Endothelial cell of umbilical vein (primary cell): ENCODE results near the gene BACH2. TPM values are rescaled to one million over a fixed set of nuclear protein-coding genes. Genes with fewer than 3 reads are reported as not detected.

Experiments used
- BruUV-seq: library from RNA; stranded (reverse); fragments of 400-500 nt; replicated peaks from 2 replicates; lab custom pipeline; 2021; lab: Mats Ljungman, UMichigan
- CTCF ChIA-PET: fragments of 300-600, 350-600 bp; sonication (Branson Sonifier 250); formaldehyde crosslinking; loops from one replicate; lab custom pipeline; 2021; ENCODE audit warnings: antibody characterized with exemption, inconsistent platforms; lab: Charles Lee
- POLR2A ChIA-PET: fragments of 300-600, 350-600 bp; sonication (Branson Sonifier 250); formaldehyde crosslinking; loops from one replicate; lab custom pipeline; 2021; ENCODE audit warnings: antibody characterized with exemption, inconsistent platforms; lab: Charles Lee
- DNase-seq: peaks from one replicate; pipeline ENCODE4 v3.0.0-alpha.2; 2011; ENCODE audit warnings: low read depth, low spot score
- FAIRE-seq: peaks from 2 replicates; lab custom pipeline; 2011; peaks lifted over from hg19 to GRCh38; lab: Jason Lieb, UNC
- H2AFZ ChIP-seq: 2 replicates; pipeline ENCODE4 v1.6.0; 2012; ENCODE audit warnings: low read depth, low read length, control low read depth, inconsistent platforms
- H3K27ac ChIP-seq: 2 replicates; pipeline ENCODE4 v1.5.1; 2011; ENCODE audit warnings: low read depth, mild to moderate bottlenecking, control low read depth, low read length, moderate library complexity; ENCODE audit not compliant: insufficient read depth
- H3K27me3 ChIP-seq, 2 experiments: 2 replicates each; pipeline versions ENCODE4 v1.6.0 to v1.6.1; 2011; ENCODE audit warnings: low read length in 2 of 2, mixed read lengths in 1 of 2; ENCODE audit not compliant: control insufficient read depth in 2 of 2, insufficient read depth in 2 of 2
- H3K36me3 ChIP-seq, 2 experiments: 2 replicates in 1 of 2; 3 replicates in 1 of 2; pipeline ENCODE4 v1.5.1; 2011; ENCODE audit warnings: low read length in 2 of 2, mild to moderate bottlenecking in 1 of 2, moderate library complexity in 1 of 2; ENCODE audit not compliant: control insufficient read depth in 2 of 2, insufficient read depth in 2 of 2; ENCODE audit errors: extremely low read depth in 1 of 2
- H3K4me1 ChIP-seq: 3 replicates; pipeline ENCODE4 v1.5.1; 2011; ENCODE audit warnings: mild to moderate bottlenecking, low read length; ENCODE audit not compliant: control insufficient read depth, insufficient read depth; ENCODE audit errors: extremely low read depth
- H3K4me2 ChIP-seq: 2 replicates; pipeline ENCODE4 v1.6.1; 2011; ENCODE audit warnings: low read length, control low read depth, mixed read lengths; ENCODE audit not compliant: insufficient read depth
- H3K4me3 ChIP-seq, 3 experiments: fragments of 200-600 bp in 1 of 3; sonication (generic), shearing (Covaris generic) in 1 of 3; replicated peaks in 1 of 3; 2 replicates each; pipeline ENCODE4 v1.5.1; 2011 to 2016; ENCODE audit warnings: control low read depth in 3 of 3, low read length in 3 of 3, mild to moderate bottlenecking in 2 of 3, inconsistent platforms in 1 of 3, low read depth in 1 of 3, moderate library complexity in 1 of 3; ENCODE audit not compliant: insufficient read depth in 1 of 3
- H3K79me2 ChIP-seq: 2 replicates; pipeline ENCODE4 v1.6.0; 2012; ENCODE audit warnings: low read length, inconsistent platforms; ENCODE audit not compliant: control insufficient read depth, insufficient read depth
- H3K9ac ChIP-seq: replicated peaks from 2 replicates; pipeline ENCODE3; 2011; ENCODE audit warnings: low read length, control low read depth; ENCODE audit not compliant: insufficient read depth; ENCODE audit errors: extremely low read depth
- H3K9me1 ChIP-seq: replicated peaks from 3 replicates; pipeline ENCODE4 v1.6.0; 2011; ENCODE audit warnings: mild to moderate bottlenecking, low read length; ENCODE audit not compliant: control insufficient read depth, insufficient read depth; ENCODE audit errors: extremely low read depth
- H3K9me3 ChIP-seq: replicated peaks from 2 replicates; pipeline ENCODE4 v1.5.1; 2012; ENCODE audit warnings: low read length, inconsistent platforms; ENCODE audit not compliant: control insufficient read depth, insufficient read depth
- H4K20me1 ChIP-seq: replicated peaks from 2 replicates; pipeline ENCODE3; 2011; ENCODE audit warnings: mild to moderate bottlenecking, low read length; ENCODE audit not compliant: control insufficient read depth, insufficient read depth; ENCODE audit errors: extremely low read depth
- EZH2 ChIP-seq: IDR thresholded peaks from 2 replicates; pipeline ENCODE4 v1.6.1; 2012; ENCODE audit warnings: borderline replicate concordance, low read depth, mild to moderate bottlenecking, moderate library complexity, low read length, inconsistent platforms; ENCODE audit not compliant: severe bottlenecking
- FOS ChIP-seq: IDR thresholded peaks from 2 replicates; pipeline ENCODE4 v1.6.1; 2011; ENCODE audit warnings: mild to moderate bottlenecking, low read length, moderate library complexity, borderline replicate concordance; ENCODE audit not compliant: insufficient read depth
- GATA2 ChIP-seq: IDR thresholded peaks from 2 replicates; pipeline ENCODE4 v1.7.0; 2011; ENCODE audit warnings: low read depth, mild to moderate bottlenecking, moderate library complexity, mixed read lengths, low read length; ENCODE audit not compliant: insufficient read length, insufficient read depth
- JUN ChIP-seq: IDR thresholded peaks from 2 replicates; pipeline ENCODE4 v1.6.1; 2011; ENCODE audit warnings: borderline replicate concordance, low read depth; ENCODE audit not compliant: insufficient read length, insufficient read depth
- MAX ChIP-seq: IDR thresholded peaks from 2 replicates; pipeline ENCODE4 v1.6.1; 2011; ENCODE audit not compliant: insufficient read depth, insufficient read length
- MYC ChIP-seq: IDR thresholded peaks from one replicate; pipeline ENCODE4 v1.6.1; 2011; ENCODE audit warnings: mild to moderate bottlenecking, low read depth, low read length
- POLR2A ChIP-seq: IDR thresholded peaks from 2 replicates; pipeline ENCODE4 v1.6.1; 2012; ENCODE audit warnings: low read depth, mild to moderate bottlenecking, control low read depth, low read length
- POLR2AphosphoS5 ChIP-seq: IDR thresholded peaks from 2 replicates; pipeline ENCODE4 v1.6.1; 2012; ENCODE audit warnings: low read depth, mild to moderate bottlenecking, control low read depth, low read length, moderate library complexity; ENCODE audit not compliant: insufficient read depth
- dilution Hi-C: fragments of 300-500 bp; cut with MboI; formaldehyde crosslinking; loops from one replicate; pipeline ENCODE4 v1.15.0; 2019; ENCODE audit warnings: low sequenced_read_pairs; ENCODE audit not compliant: extremely low pct_ligation_motif_present
- intact Hi-C: fragments of 100-400 bp; cut with micrococcal nuclease; formaldehyde crosslinking; loops from one replicate; pipeline ENCODE4 v1.10.0; 2022
- polyA plus RNA-seq, 4 experiments: library from polyadenylated mRNA; depleted of rRNA in 3 of 4; stranded (reverse) in 3 of 4; unstranded in 1 of 4; fragments of >200 nt; gene quantifications; 2 replicates each; pipeline versions ENCODE4 v1.2.1 to v1.2.3, GENCODE V29; 2011 to 2012; ENCODE audit warnings: missing spikeins in 1 of 4
- total RNA-seq: library from RNA; stranded (reverse); gene quantifications from 2 replicates; pipeline ENCODE4 v1.2.3, GENCODE V29; 2021
- TF ChIP-seq, protein P1 (sequence below), 2 donors: IDR thresholded peaks; 1 replicate in 1 of 2; 2 replicates in 1 of 2; pipeline ENCODE4 v1.5.1; 2011; ENCODE audit warnings: low read length in 2 of 2, mild to moderate bottlenecking in 2 of 2, moderate library complexity in 2 of 2, control low read depth in 1 of 2, inconsistent platforms in 1 of 2, low read depth in 1 of 2; ENCODE audit not compliant: insufficient read depth in 1 of 2; ENCODE audit errors: extremely low read depth in 1 of 2

BACH2 gene
- total and polyA plus RNA-seq, 2 donors (not counting 3 experiments of a cell fraction or from before 2014, with no cell fraction given): 1.7 to 5.6 TPM

DNA sequence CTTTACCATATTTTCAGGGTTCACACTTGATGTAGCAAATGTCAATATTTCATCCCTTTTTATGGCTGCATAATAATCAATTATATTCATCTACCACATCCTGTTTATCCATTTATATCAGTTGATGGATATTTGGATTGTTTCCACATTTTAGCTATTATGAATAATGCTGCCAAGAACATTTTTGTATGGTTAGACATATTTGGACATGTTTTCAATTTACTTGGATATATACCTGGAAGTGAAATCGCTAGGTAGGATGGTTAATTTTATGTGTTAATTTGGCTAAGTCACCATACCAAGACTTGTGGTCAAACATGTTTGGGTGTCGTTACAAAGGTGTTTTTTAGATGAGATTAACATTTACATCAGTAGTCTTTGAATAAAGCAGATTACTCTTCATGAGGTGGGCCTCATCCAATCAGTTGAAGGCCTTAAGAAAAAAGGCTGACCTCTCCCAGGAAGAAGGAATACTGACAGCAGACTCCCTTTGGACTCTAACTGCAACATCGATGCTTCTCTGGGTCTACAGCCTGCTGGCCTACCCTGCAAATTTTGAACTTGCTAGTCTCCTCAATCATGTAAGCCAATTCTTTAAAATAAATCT, 196.5 kb downstream of the BACH2 start:
- BruUV-seq: no TSS peak
- Histone ChIP-seq H3K36me3 (no peaks in the 10 kb centered on the region), H3K9me1 (no peaks in the 10 kb centered on the region), H3K27ac (no peak overlapping the region), H3K4me2 (no peak overlapping the region), H3K27me3 (peaks cover 0 to 6% of the 10 kb centered on the region in 2 experiments), H4K20me1 (no peaks in the 10 kb centered on the region), H3K9me3 (no peaks in the 10 kb centered on the region), H3K9ac (no peak overlapping the region), H3K4me3 (no peak overlapping the region), H3K79me2 (no peaks in the 10 kb centered on the region), H3K4me1 (no peaks in the 10 kb centered on the region), H2AFZ (no peak overlapping the region)
- CTCF ChIA-PET: no interaction called here
- dilution Hi-C loops (no loop called here), intact Hi-C loops (no loop called here)
- FAIRE-seq: no peak
- TF ChIP-seq MYC: no peak
- no peak for TF ChIP-seq JUN
- no peak for TF ChIP-seq FOS
- no peak for TF ChIP-seq POLR2A
- TF ChIP-seq POLR2AphosphoS5: no peak
- TF ChIP-seq GATA2: no peak
- no peak for TF ChIP-seq MAX
- TF ChIP-seq, protein P1, sequence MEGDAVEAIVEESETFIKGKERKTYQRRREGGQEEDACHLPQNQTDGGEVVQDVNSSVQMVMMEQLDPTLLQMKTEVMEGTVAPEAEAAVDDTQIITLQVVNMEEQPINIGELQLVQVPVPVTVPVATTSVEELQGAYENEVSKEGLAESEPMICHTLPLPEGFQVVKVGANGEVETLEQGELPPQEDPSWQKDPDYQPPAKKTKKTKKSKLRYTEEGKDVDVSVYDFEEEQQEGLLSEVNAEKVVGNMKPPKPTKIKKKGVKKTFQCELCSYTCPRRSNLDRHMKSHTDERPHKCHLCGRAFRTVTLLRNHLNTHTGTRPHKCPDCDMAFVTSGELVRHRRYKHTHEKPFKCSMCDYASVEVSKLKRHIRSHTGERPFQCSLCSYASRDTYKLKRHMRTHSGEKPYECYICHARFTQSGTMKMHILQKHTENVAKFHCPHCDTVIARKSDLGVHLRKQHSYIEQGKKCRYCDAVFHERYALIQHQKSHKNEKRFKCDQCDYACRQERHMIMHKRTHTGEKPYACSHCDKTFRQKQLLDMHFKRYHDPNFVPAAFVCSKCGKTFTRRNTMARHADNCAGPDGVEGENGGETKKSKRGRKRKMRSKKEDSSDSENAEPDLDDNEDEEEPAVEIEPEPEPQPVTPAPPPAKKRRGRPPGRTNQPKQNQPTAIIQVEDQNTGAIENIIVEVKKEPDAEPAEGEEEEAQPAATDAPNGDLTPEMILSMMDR (IDR thresholded peaks at IDR 0.05; ENCODE audit: extremely low read depth in 1 of 2, insufficient read depth in 1 of 2, low read depth in 1 of 2, low read length in 2 of 2): no peak
- TF ChIP-seq EZH2: no peak
- DNase-seq: no peak
- POLR2A ChIA-PET: no interaction called here
